Adrenal gland (tissue), 5 donors: ENCODE results near the gene ZNF664.

Experiments used
- CTCF ChIP-seq, 6 experiments: fragments of 450-650 bp in 4 of 6; fragments of 200-600 bp in 2 of 6; sonication (generic) in 1 of 6; IDR thresholded peaks; 1 replicate in 5 of 6; 2 replicates in 1 of 6; pipeline versions ENCODE4 v1.5.1 to v1.8.0; 2016 to 2021; ENCODE audit warnings: antibody characterized with exemption in 6 of 6, mild to moderate bottlenecking in 2 of 6, moderate library complexity in 1 of 6
- POLR2A ChIP-seq, 2 donors: fragments of 450-650 bp; IDR thresholded peaks; one replicate each; pipeline ENCODE4 v1.6.1; 2017; ENCODE audit warnings: antibody characterized with exemption in 2 of 2, mild to moderate bottlenecking in 2 of 2, moderate library complexity in 1 of 2
- donor health status: DM: no; HTN: no; CAD: no.

DNA sequence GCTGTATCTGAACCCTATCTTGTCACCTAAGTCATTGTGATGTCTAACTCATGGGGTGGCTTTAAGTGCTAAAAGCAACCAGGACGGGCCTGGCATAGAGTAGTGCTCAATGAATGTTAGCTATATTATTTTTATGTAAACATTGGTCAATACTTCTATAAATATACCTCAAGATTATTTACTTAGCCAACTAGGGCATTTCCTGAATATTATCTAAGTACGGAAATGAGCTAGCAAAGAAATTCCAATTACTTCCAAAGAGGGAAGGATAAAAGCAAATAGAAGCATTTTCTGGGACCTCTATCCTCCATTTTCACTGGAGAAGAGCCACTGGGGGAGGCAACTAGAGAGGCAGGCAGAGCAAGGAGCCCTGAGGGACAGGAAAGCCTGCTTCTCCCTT, 21.0 kb upstream of the ZNF664 start:
- TF ChIP-seq CTCF (IDR thresholded peaks at IDR 0.05) (no peak), POLR2A (IDR thresholded peaks at IDR 0.05) (no peak)
